Heart left ventricle (tissue), 13 donors: ENCODE results near the gene SYNGR1.
"Not testable (repeated sequence)": the region's sequence is repeated elsewhere in the genome, so short reads cannot be mapped to it uniquely, and the experiment has no call there.

Source experiments
- POLR2A ChIP-seq, 2 donors: fragments of 450-650 bp; IDR thresholded peaks; one replicate each; pipeline ENCODE4 v1.6.1; 2017; ENCODE audit warnings: antibody characterized with exemption in 2 of 2, mild to moderate bottlenecking in 2 of 2, moderate library complexity in 2 of 2
- TF ChIP-seq, protein P1 (sequence below), 12 donors: fragments of 200-600 bp; sonication (generic) in 4 of 12; IDR thresholded peaks; one replicate each; pipeline versions ENCODE4 v1.5.0 to v1.8.0; 2018 to 2022; ENCODE audit warnings: antibody characterized with exemption in 12 of 12, mild to moderate bottlenecking in 5 of 12
- donor health status: ischemic (EF 13 %, LVEDD 7.1; RV severe dilation, severe dysfunction).
- donor health status: DM: no; HTN: yes; CAD: no.
- donor health status: DM: no; HTN: no; CAD: no.
- donor health status: ischemic (EF 25% LVEDD 6.9; RV normal size, moderate dysfunction).
- donor health status: ischemic (EF 25% LVEDD 5.7; RV mildly dilated, moderate dysfunction).
- donor health status: ischemic (EF 35%, LVEDD 5.7; RV mildly dilated, moderate dysfunction).
- donor health status: nonischemic (EF 11% LVEDD 7.7; RV severe dilation, severe dysfunction).
- donor health status: DM: yes; HTN: yes; CAD: no.
- donor health status: PGD.
- donor health status: ischemic (EF 29% LVEDD 5.4; RV normal size, mild dysfunction).
- donor health status: nonischemic (EF 23%, LVEDD 6.1; RV moderate dilation, normal function).

DNA sequence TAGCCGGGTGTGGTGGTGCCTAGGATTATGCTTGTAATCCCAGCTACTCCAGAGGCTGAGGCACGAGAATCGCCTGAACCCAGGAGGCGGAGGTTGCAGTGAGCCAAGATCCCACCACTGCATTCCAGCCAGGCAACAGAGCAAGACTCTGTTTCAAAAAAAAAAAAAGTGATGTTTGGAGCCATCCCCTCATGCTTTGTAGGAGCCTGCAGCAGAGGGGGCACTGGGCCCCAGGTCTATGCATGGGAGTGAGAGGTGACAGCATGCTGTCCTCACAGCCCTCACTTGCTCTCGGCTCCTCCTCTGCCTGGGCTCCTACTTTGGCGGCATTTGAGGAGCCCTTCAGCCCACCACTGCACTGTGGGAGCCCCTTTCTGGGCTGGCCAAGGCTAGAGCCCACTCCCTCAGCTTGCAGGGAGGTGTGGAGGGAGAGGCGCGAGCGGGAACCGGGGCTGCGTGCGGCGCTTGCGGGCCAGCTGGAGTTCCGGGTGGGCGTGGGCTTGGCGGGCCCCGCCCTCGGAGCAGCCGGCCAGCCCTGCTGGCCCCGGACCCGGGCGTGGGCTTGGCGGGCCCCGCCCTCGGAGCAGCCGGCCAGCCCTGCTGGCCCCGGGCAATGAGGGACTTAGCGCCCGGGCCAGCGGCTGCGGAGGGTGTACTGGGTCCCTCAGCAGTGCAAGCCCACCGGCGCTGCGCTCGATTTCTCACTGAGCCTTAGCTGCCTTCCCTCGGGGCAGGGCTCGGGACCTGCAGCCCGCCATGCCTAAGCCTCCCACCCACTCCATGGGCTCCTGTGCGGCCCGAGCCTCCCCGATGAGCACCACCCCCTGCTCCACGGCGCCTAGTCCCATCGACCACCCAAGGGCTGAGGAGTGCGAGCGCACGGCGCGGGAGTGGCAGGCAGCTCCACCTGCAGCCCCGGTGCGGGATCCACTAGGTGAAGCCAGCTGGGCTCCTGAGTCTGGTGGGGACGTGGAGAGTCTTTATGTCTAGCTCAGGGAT is 7.6 kb downstream of the SYNGR1 start:
- TF ChIP-seq, protein P1, sequence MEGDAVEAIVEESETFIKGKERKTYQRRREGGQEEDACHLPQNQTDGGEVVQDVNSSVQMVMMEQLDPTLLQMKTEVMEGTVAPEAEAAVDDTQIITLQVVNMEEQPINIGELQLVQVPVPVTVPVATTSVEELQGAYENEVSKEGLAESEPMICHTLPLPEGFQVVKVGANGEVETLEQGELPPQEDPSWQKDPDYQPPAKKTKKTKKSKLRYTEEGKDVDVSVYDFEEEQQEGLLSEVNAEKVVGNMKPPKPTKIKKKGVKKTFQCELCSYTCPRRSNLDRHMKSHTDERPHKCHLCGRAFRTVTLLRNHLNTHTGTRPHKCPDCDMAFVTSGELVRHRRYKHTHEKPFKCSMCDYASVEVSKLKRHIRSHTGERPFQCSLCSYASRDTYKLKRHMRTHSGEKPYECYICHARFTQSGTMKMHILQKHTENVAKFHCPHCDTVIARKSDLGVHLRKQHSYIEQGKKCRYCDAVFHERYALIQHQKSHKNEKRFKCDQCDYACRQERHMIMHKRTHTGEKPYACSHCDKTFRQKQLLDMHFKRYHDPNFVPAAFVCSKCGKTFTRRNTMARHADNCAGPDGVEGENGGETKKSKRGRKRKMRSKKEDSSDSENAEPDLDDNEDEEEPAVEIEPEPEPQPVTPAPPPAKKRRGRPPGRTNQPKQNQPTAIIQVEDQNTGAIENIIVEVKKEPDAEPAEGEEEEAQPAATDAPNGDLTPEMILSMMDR (IDR thresholded peaks at IDR 0.05): not testable (repeated sequence)
- not testable (repeated sequence) for TF ChIP-seq POLR2A (IDR thresholded peaks at IDR 0.05)
